ENCODE measurements around the gene PMF1. TPM values are rescaled to one million over a fixed set of nuclear protein-coding genes. Genes with fewer than 3 reads are reported as not detected.

The PMF1 gene
- total RNA-seq, 4 donors from 2014 or later: 39.9 to 52.8 (median 43.6) TPM

GRCh38 chr1:156247460-156248322, 34.9 kb downstream of the PMF1 start, which contains the start of gene PAQR6:
PAQR6 (minus strand) TSS chr1:156248056; CDS start chr1:156246731, 1,325 bp downstream.
- Histone ChIP-seq H3K4me1 (peaks cover 0 to 24% (median 11%) of the 10 kb centered on the region in 4 donors), H3K27me3 (no peaks in the 10 kb centered on the region), H3K9me3 (no peaks in the 10 kb centered on the region), H3K4me3 (no peak within 1 kb of the TSS), H3K27ac (no peak within 1 kb of the TSS), H3K36me3 (peaks cover 0 to 38% (median 0%) of the 10 kb centered on the region in 3 donors)
- TF ChIP-seq POLR2A (IDR thresholded peaks at IDR 0.05) (no peak), CTCF (IDR thresholded peaks at IDR 0.05) (no peak)
- DNase-seq: peak in 1 of 3 donors; percentile 65

GRCh38 chr1:156248323-156248683, 35.5 kb downstream of the PMF1 start:
- TF ChIP-seq POLR2A (IDR thresholded peaks at IDR 0.05) (no peak), CTCF (IDR thresholded peaks at IDR 0.05) (no peak)
- no peak overlapping the region for H3K27ac ChIP-seq
- no peak for DNase-seq
- no peaks in the 10 kb centered on the region for H3K27me3 ChIP-seq
- no peaks in the 10 kb centered on the region for H3K9me3 ChIP-seq
- no peak overlapping the region for H3K4me3 ChIP-seq
- H3K4me1 ChIP-seq: peaks cover 0 to 24% (median 11%) of the 10 kb centered on the region in 4 donors
- peaks cover 0 to 44% (median 0%) of the 10 kb centered on the region in 3 donors for H3K36me3 ChIP-seq

GRCh38 chr1:156249593-156249992, 36.8 kb downstream of the PMF1 start:
- no peak overlapping the region for H3K4me3 ChIP-seq
- peaks cover 0 to 24% (median 11%) of the 10 kb centered on the region in 4 donors for H3K4me1 ChIP-seq
- H3K36me3 ChIP-seq: peaks cover 0 to 57% (median 0%) of the 10 kb centered on the region in 3 donors
- TF ChIP-seq CTCF (IDR thresholded peaks at IDR 0.05) (no peak), POLR2A (IDR thresholded peaks at IDR 0.05) (no peak)
- DNase-seq: no peak
- no peaks in the 10 kb centered on the region for H3K9me3 ChIP-seq
- no peaks in the 10 kb centered on the region for H3K27me3 ChIP-seq
- H3K27ac ChIP-seq: no peak overlapping the region

- Histone ChIP-seq H3K27ac (no peak overlapping the region), H3K4me3 (no peak overlapping the region), H3K4me1 (peaks cover 0 to 9% (median 0%) of the 10 kb centered on the region in 4 donors), H3K36me3 (peaks cover 0 to 77% (median 0%) of the 10 kb centered on the region in 3 donors), H3K9me3 (no peaks in the 10 kb centered on the region), H3K27me3 (no peaks in the 10 kb centered on the region)
- TF ChIP-seq CTCF (IDR thresholded peaks at IDR 0.05) (no peak), POLR2A (IDR thresholded peaks at IDR 0.05) (no peak)
- DNase-seq: no peak
These were observed 38.7 kb downstream of the PMF1 start for GRCh38 chr1:156251527-156251926.

- no peak overlapping the region for H3K4me3 ChIP-seq
- TF ChIP-seq POLR2A (IDR thresholded peaks at IDR 0.05): no peak
- TF ChIP-seq CTCF (IDR thresholded peaks at IDR 0.05): no peak
- H3K27ac ChIP-seq: no peak overlapping the region
- no peaks in the 10 kb centered on the region for H3K27me3 ChIP-seq
- no peaks in the 10 kb centered on the region for H3K4me1 ChIP-seq
- H3K9me3 ChIP-seq: no peaks in the 10 kb centered on the region
- DNase-seq: no peak
- H3K36me3 ChIP-seq: peaks cover 0 to 98% (median 0%) of the 10 kb centered on the region in 3 donors
These were observed 40.8 kb downstream of the PMF1 start for GRCh38 chr1:156253634-156254033.
